ENCODE measurements around the gene ARHGAP36. TPM values are rescaled to one million over a fixed set of nuclear protein-coding genes. Genes with fewer than 3 reads are reported as not detected.

Gene ARHGAP36
- total RNA-seq (2022; extraction: Qiagen RNA extraction; ENCODE audit: low read depth), result not detected in 5 replicates

DNA sequence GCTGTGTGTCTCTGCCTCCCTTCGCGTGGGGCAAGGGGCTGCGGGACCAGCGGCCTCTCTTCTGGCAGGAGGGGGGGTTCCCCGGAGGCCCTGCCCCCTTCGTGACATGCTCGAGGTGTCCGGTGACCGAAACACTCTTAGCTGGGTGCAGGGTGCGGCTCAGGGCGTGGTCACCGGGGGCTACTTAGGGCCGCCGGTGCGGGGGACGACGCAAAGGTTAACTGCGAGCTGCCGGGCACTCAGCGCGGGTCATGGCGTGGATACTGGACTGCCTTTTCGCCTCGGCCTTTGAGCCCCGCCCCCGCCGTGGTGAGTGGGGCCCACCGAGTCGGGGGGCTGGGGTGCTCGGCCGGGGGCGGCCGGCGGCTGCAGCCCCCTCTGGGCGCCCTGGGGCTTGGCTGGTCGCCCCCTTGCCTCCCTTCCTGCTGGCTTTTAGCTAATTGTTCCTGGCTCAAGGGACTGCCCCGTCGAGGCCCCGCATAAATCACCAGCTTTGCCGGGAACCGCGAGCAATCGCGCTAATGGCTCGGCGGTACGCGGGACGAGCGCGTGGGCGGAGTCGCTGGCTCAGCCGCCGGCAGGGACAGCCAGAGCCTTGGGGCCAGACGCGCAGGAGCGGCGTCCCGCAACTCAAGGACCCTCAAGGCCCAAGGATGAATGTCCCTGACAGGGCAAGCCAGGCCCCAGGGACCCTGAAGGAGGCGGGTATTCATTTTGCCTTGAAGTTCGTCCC, at the start of gene ARHGAP36:
Gene ARHGAP36 (plus strand): TSS at position 211 of the 733 bp plus-strand sequence. CDS start 23,320 bp downstream, outside the sequence.

Other genes starting within 250 kb of the ARHGAP36 start
- 6.1 to 9.9 TPM (median 7.9 TPM) in 5 replicates for gene ENOX2, start 155.1 kb upstream of the ARHGAP36 start, total RNA-seq (2022; extraction: Qiagen RNA extraction; ENCODE audit: low read depth)
- gene IGSF1, start 231.0 kb downstream of the ARHGAP36 start, total RNA-seq (2022; extraction: Qiagen RNA extraction; ENCODE audit: low read depth), result 0.27 to 0.36 TPM (median 0.31 TPM) in 5 replicates

Data from A549 treated with RU486 at 1 μM for 4 hours (cell line).